CD8-positive, alpha-beta memory T cell (primary cell): ENCODE data around the gene TBC1D4. TPM values are rescaled to one million over a fixed set of nuclear protein-coding genes. Genes with fewer than 3 reads are reported as not detected.

Experiments used
- CTCF ChIA-PET: fragments of 350-600 bp; sonication (Branson Sonifier 250); formaldehyde crosslinking; loops from one replicate; lab custom pipeline; 2021; ENCODE audit warnings: antibody characterized with exemption; lab: Charles Lee
- POLR2A ChIA-PET: fragments of 350-600 bp; sonication (Branson Sonifier 250); formaldehyde crosslinking; loops from one replicate; lab custom pipeline; 2021; ENCODE audit warnings: antibody characterized with exemption; lab: Charles Lee
- DNase-seq, 5 donors: peaks; one replicate each; pipeline versions ENCODE4 v3.0.0 to v3.0.0-alpha.2; 2020 to 2022; ENCODE audit warnings: mixed read lengths in 1 of 5
- H3K27ac ChIP-seq: one replicate; pipeline ENCODE4 v1.7.0; 2013; ENCODE audit warnings: low read depth, mild to moderate bottlenecking, low read length, moderate library complexity
- H3K27me3 ChIP-seq: 2 replicates; pipeline ENCODE4 v1.7.0; 2013; ENCODE audit warnings: low read length, mild to moderate bottlenecking; ENCODE audit not compliant: insufficient read depth, poor library complexity, severe bottlenecking
- H3K36me3 ChIP-seq: 2 replicates; pipeline ENCODE4 v1.7.0; 2013; ENCODE audit warnings: mild to moderate bottlenecking, low read length, moderate library complexity; ENCODE audit not compliant: insufficient read depth
- H3K4me1 ChIP-seq: 2 replicates; pipeline ENCODE4 v1.7.0; 2013; ENCODE audit warnings: mild to moderate bottlenecking, low read length, moderate library complexity; ENCODE audit not compliant: insufficient read depth
- H3K4me3 ChIP-seq: 2 replicates; pipeline ENCODE4 v1.7.0; 2013; ENCODE audit warnings: mild to moderate bottlenecking, low read length
- H3K9me3 ChIP-seq: 2 replicates; pipeline ENCODE4 v1.7.0; 2013; ENCODE audit warnings: mild to moderate bottlenecking, low read length
- H3K27ac Mint-ChIP-seq, 8 donors: one replicate each; pipeline ENCODE4 v1.8.0; 2020 to 2021; ENCODE audit warnings: mixed read lengths in 8 of 8, mild to moderate bottlenecking in 6 of 8, inconsistent platforms in 3 of 8, moderate library complexity in 3 of 8
- H3K27me3 Mint-ChIP-seq, 2 donors: one replicate each; pipeline ENCODE4 v1.8.0; 2020 to 2021; ENCODE audit warnings: mixed read lengths in 2 of 2, mild to moderate bottlenecking in 1 of 2, moderate library complexity in 1 of 2
- H3K36me3 Mint-ChIP-seq, 3 donors: one replicate each; pipeline ENCODE4 v1.8.0; 2020 to 2021; ENCODE audit warnings: mixed read lengths in 3 of 3, inconsistent platforms in 1 of 3, mild to moderate bottlenecking in 1 of 3
- H3K4me1 Mint-ChIP-seq, 3 donors: one replicate each; pipeline ENCODE4 v1.8.0; 2020 to 2021; ENCODE audit warnings: mixed read lengths in 3 of 3, inconsistent platforms in 1 of 3, mild to moderate bottlenecking in 1 of 3
- H3K4me3 Mint-ChIP-seq, 7 donors: one replicate each; pipeline ENCODE4 v1.8.0; 2020 to 2021; ENCODE audit warnings: mixed read lengths in 7 of 7, mild to moderate bottlenecking in 6 of 7, moderate library complexity in 4 of 7, inconsistent platforms in 2 of 7
- H3K9me3 Mint-ChIP-seq, 5 donors: one replicate each; pipeline ENCODE4 v1.8.0; 2020 to 2022; ENCODE audit warnings: mixed read lengths in 5 of 5, mild to moderate bottlenecking in 3 of 5, moderate library complexity in 2 of 5, inconsistent platforms in 1 of 5
- polyA plus RNA-seq: library from polyadenylated mRNA; unstranded; fragments of 300-500 nt; fragmentation: Illumina TruSeq; gene quantifications from one replicate; pipeline ENCODE4 v1.2.3, GENCODE V29; 2021
- total RNA-seq, 2 experiments: library from RNA; stranded (reverse); gene quantifications; one replicate each; pipeline ENCODE4 v1.2.3, GENCODE V29; 2021

Gene TBC1D4
- total and polyA plus RNA-seq, 3 experiments from 2014 or later: 10.7 to 50.8 (median 45.7) TPM

GRCh38 chr13:75326173-75327134, 155.5 kb downstream of the TBC1D4 start:
- peaks cover 2 to 7% of the 10 kb centered on the region in 2 donors for H3K27me3 Mint-ChIP-seq
- H3K36me3 Mint-ChIP-seq: peaks cover 0 to 5% (median 4%) of the 10 kb centered on the region in 3 donors
- peak overlapping the region; percentile 82 to 97 (median 94) for H3K27ac Mint-ChIP-seq
- H3K36me3 ChIP-seq: no peaks in the 10 kb centered on the region
- H3K4me3 Mint-ChIP-seq: peak overlapping the region; percentile 85 to 94 (median 92)
- ChIA-PET POLR2A (interaction anchor here (0.6 to 1.2 kb wide), 3 partner anchors 11 to 1649 kb away, joined by 3 to 12 read pairs (median 4); no protein-coding TSS in a partner anchor), CTCF (interaction anchor here (0.8 to 2.5 kb wide), 6 partner anchors 14 to 46 kb away, joined by 3 to 8 read pairs (median 4); no protein-coding TSS in a partner anchor)
- peak overlapping the region; percentile 84 for H3K4me3 ChIP-seq
- no peaks in the 10 kb centered on the region for H3K9me3 Mint-ChIP-seq
- peaks cover 37 to 58% (median 58%) of the 10 kb centered on the region in 3 donors for H3K4me1 Mint-ChIP-seq
- no peaks in the 10 kb centered on the region for H3K27me3 ChIP-seq
- H3K9me3 ChIP-seq: no peaks in the 10 kb centered on the region
- DNase-seq: peak; percentile 23 to 82 (median 63)
- H3K27ac ChIP-seq: peak overlapping the region; percentile 90
- peaks cover 32% of the 10 kb centered on the region for H3K4me1 ChIP-seq

GRCh38 chr13:75325711-75326110, 156.3 kb downstream of the TBC1D4 start:
- Histone ChIP-seq H3K4me3 (peak overlapping the region; percentile 84), H3K36me3 (no peaks in the 10 kb centered on the region), H3K27ac (peak overlapping the region; percentile 90), H3K4me1 (peaks cover 32% of the 10 kb centered on the region), H3K9me3 (no peaks in the 10 kb centered on the region), H3K27me3 (no peaks in the 10 kb centered on the region)
- Mint-ChIP-seq H3K4me3 (peak overlapping the region; percentile 85 to 94 (median 92)), H3K36me3 (peaks cover 2 to 7% (median 5%) of the 10 kb centered on the region in 3 donors), H3K4me1 (peaks cover 41 to 65% (median 64%) of the 10 kb centered on the region in 3 donors), H3K27me3 (peaks cover 2 to 7% of the 10 kb centered on the region in 2 donors), H3K27ac (peak overlapping the region; percentile 82 to 97 (median 94)), H3K9me3 (no peaks in the 10 kb centered on the region)
- no peak for DNase-seq
- ChIA-PET POLR2A (interaction anchor here (1.1 to 1.2 kb wide), 2 partner anchors 10 to 32 kb away, joined by 3 to 4 read pairs; no protein-coding TSS in a partner anchor), CTCF (interaction anchor here (0.8 to 2.5 kb wide), 4 partner anchors 13 to 47 kb away, joined by 3 to 8 read pairs (median 5); no protein-coding TSS in a partner anchor)

GRCh38 chr13:75324413-75324940, 157.5 kb downstream of the TBC1D4 start:
- Mint-ChIP-seq H3K4me1 (peaks cover 41 to 65% (median 64%) of the 10 kb centered on the region in 3 donors), H3K4me3 (peak overlapping the region; percentile 64 to 94 (median 89)), H3K36me3 (peaks cover 2 to 7% (median 5%) of the 10 kb centered on the region in 3 donors), H3K9me3 (no peaks in the 10 kb centered on the region), H3K27ac (peak overlapping the region in 7 of 8 donors; percentile 44 to 84 (median 67)), H3K27me3 (peaks cover 0 to 7% of the 10 kb centered on the region in 2 donors)
- no peak overlapping the region for H3K27ac ChIP-seq
- DNase-seq: no peak
- H3K36me3 ChIP-seq: no peaks in the 10 kb centered on the region
- ChIA-PET CTCF (no interaction called here), POLR2A (no interaction called here)
- no peaks in the 10 kb centered on the region for H3K9me3 ChIP-seq
- peaks cover 32% of the 10 kb centered on the region for H3K4me1 ChIP-seq
- no peaks in the 10 kb centered on the region for H3K27me3 ChIP-seq
- H3K4me3 ChIP-seq: peak overlapping the region; percentile 7

- POLR2A ChIA-PET: no interaction called here
- Mint-ChIP-seq H3K27ac (peak overlapping the region in 3 of 8 donors; percentile 26 to 47 (median 45)), H3K4me3 (peak overlapping the region in 3 of 7 donors; percentile 23 to 65 (median 29))
Observed at GRCh38 chr13:75321084-75321483, 160.9 kb downstream of the TBC1D4 start.

GRCh38 chr13:75319254-75319653, 162.7 kb downstream of the TBC1D4 start:
- Mint-ChIP-seq H3K4me1 (peaks cover 43 to 68% (median 60%) of the 10 kb centered on the region in 3 donors), H3K36me3 (peaks cover 2 to 5% (median 3%) of the 10 kb centered on the region in 3 donors), H3K4me3 (no peak overlapping the region), H3K27me3 (peaks cover 0 to 1% of the 10 kb centered on the region in 2 donors), H3K9me3 (no peaks in the 10 kb centered on the region), H3K27ac (no peak overlapping the region)
- ChIA-PET CTCF (no interaction called here), POLR2A (interaction anchor here (0.6 kb wide), 1 partner anchor 47 kb away, joined by 4 read pairs; no protein-coding TSS in a partner anchor)
- H3K27ac ChIP-seq: no peak overlapping the region
- no peaks in the 10 kb centered on the region for H3K9me3 ChIP-seq
- no peak overlapping the region for H3K4me3 ChIP-seq
- DNase-seq: no peak
- H3K4me1 ChIP-seq: peaks cover 30% of the 10 kb centered on the region
- H3K36me3 ChIP-seq: no peaks in the 10 kb centered on the region
- no peaks in the 10 kb centered on the region for H3K27me3 ChIP-seq

More at GRCh38 chr13:75321084-75321483, 160.9 kb downstream of the TBC1D4 start:
- peaks cover 37% of the 10 kb centered on the region for H3K4me1 ChIP-seq
- H3K36me3 ChIP-seq: no peaks in the 10 kb centered on the region
- no peaks in the 10 kb centered on the region for H3K27me3 ChIP-seq
- H3K27ac ChIP-seq: no peak overlapping the region
- CTCF ChIA-PET: no interaction called here
- H3K9me3 ChIP-seq: no peaks in the 10 kb centered on the region
- peaks cover 2 to 5% (median 5%) of the 10 kb centered on the region in 3 donors for H3K36me3 Mint-ChIP-seq
- H3K9me3 Mint-ChIP-seq: no peaks in the 10 kb centered on the region
- DNase-seq: no peak
- peaks cover 51 to 78% (median 73%) of the 10 kb centered on the region in 3 donors for H3K4me1 Mint-ChIP-seq
- H3K4me3 ChIP-seq: no peak overlapping the region
- H3K27me3 Mint-ChIP-seq: peaks cover 0 to 7% of the 10 kb centered on the region in 2 donors

GRCh38 chr13:75318138-75318833, 163.7 kb downstream of the TBC1D4 start:
- peak overlapping the region in 5 of 8 donors; percentile 0 to 78 (median 6) for H3K27ac Mint-ChIP-seq
- Histone ChIP-seq H3K36me3 (no peaks in the 10 kb centered on the region), H3K27ac (no peak overlapping the region), H3K4me1 (peaks cover 30% of the 10 kb centered on the region), H3K9me3 (no peaks in the 10 kb centered on the region), H3K4me3 (no peak overlapping the region), H3K27me3 (no peaks in the 10 kb centered on the region)
- no peak for DNase-seq
- ChIA-PET POLR2A (no interaction called here), CTCF (no interaction called here)
- peak overlapping the region in 5 of 7 donors; percentile 3 to 64 (median 37) for H3K4me3 Mint-ChIP-seq
- H3K27me3 Mint-ChIP-seq: no peaks in the 10 kb centered on the region
- peaks cover 40 to 59% (median 54%) of the 10 kb centered on the region in 3 donors for H3K4me1 Mint-ChIP-seq
- peaks cover 2 to 5% (median 3%) of the 10 kb centered on the region in 3 donors for H3K36me3 Mint-ChIP-seq
- H3K9me3 Mint-ChIP-seq: no peaks in the 10 kb centered on the region

- peaks cover 18% of the 10 kb centered on the region for H3K4me1 ChIP-seq
- peak overlapping the region in 3 of 7 donors; percentile 8 to 26 (median 22) for H3K4me3 Mint-ChIP-seq
- peak overlapping the region in 2 of 8 donors; percentile 22 to 72 for H3K27ac Mint-ChIP-seq
- ChIA-PET POLR2A (no interaction called here), CTCF (interaction anchor here (1.3 kb wide), 2 partner anchors 41 to 56 kb away, joined by 4 read pairs; no protein-coding TSS in a partner anchor)
- H3K36me3 Mint-ChIP-seq: peaks cover 0 to 10% (median 9%) of the 10 kb centered on the region in 3 donors
- H3K9me3 Mint-ChIP-seq: no peaks in the 10 kb centered on the region
- no peak overlapping the region for H3K27ac ChIP-seq
- H3K27me3 ChIP-seq: no peaks in the 10 kb centered on the region
- H3K4me3 ChIP-seq: no peak overlapping the region
- H3K4me1 Mint-ChIP-seq: peaks cover 38 to 55% (median 43%) of the 10 kb centered on the region in 3 donors
- no peaks in the 10 kb centered on the region for H3K27me3 Mint-ChIP-seq
- H3K9me3 ChIP-seq: no peaks in the 10 kb centered on the region
- H3K36me3 ChIP-seq: no peaks in the 10 kb centered on the region
- no peak for DNase-seq
Observed at GRCh38 chr13:75316427-75316826, 165.5 kb downstream of the TBC1D4 start.
